Effector memory CD4-positive, alpha-beta T cell (primary cell): Measurements from ENCODE around the gene ACTA2.

Experiments used
- DNase-seq, 3 donors: peaks; one replicate each; pipeline ENCODE4 v3.0.0-alpha.2; 2020
- H3K27ac ChIP-seq: 2 replicates; pipeline ENCODE4 v1.7.0; 2013; ENCODE audit warnings: mild to moderate bottlenecking, low read length, moderate library complexity; ENCODE audit not compliant: insufficient read depth, poor library complexity, severe bottlenecking
- H3K27me3 ChIP-seq: replicated peaks from 2 replicates; pipeline ENCODE4 v1.7.0; 2013; ENCODE audit warnings: mild to moderate bottlenecking, low read length; ENCODE audit not compliant: insufficient read depth, control insufficient read depth, poor library complexity, severe bottlenecking
- H3K36me3 ChIP-seq: 2 replicates; pipeline ENCODE4 v1.7.0; 2013; ENCODE audit warnings: mild to moderate bottlenecking, low read length, moderate library complexity; ENCODE audit not compliant: control insufficient read depth, insufficient read depth
- H3K4me1 ChIP-seq: 2 replicates; pipeline ENCODE4 v1.7.0; 2013; ENCODE audit warnings: low read length, mild to moderate bottlenecking; ENCODE audit not compliant: control insufficient read depth, insufficient read depth, poor library complexity, severe bottlenecking
- H3K4me3 ChIP-seq: 2 replicates; pipeline ENCODE4 v1.7.0; 2013; ENCODE audit warnings: low read length, low read depth, mild to moderate bottlenecking; ENCODE audit not compliant: insufficient read depth, poor library complexity, severe bottlenecking
- H3K9me3 ChIP-seq: 2 replicates; pipeline ENCODE4 v1.7.0; 2013; ENCODE audit warnings: mild to moderate bottlenecking, low read length, moderate library complexity; ENCODE audit not compliant: control insufficient read depth

The ACTA2 gene

DNA sequence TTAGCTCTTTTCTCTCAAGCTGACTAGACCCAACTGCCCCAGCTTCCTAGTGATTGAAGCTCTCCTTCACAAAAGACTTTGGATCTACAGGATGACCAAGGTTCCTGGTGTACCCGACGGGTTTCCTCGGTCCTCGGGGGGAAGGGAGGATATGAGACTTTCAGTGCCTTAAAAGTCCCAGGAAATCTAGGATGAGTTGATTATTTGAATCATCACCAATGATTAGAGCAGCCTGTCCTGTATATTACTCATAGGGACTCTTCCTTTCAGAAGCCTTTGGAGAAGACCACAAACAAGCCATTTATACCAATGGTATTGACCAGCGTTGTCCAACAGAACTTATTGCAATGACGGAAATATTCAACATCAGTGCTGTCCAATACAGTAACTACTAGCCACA, 6.1 kb upstream of the ACTA2 start:
- no peak overlapping the region for H3K4me3 ChIP-seq
- H3K27me3 ChIP-seq: no peaks in the 10 kb centered on the region
- H3K27ac ChIP-seq: no peak overlapping the region
- no peaks in the 10 kb centered on the region for H3K36me3 ChIP-seq
- H3K9me3 ChIP-seq: no peaks in the 10 kb centered on the region
- H3K4me1 ChIP-seq: peaks cover 8% of the 10 kb centered on the region
- no peak for DNase-seq

DNA sequence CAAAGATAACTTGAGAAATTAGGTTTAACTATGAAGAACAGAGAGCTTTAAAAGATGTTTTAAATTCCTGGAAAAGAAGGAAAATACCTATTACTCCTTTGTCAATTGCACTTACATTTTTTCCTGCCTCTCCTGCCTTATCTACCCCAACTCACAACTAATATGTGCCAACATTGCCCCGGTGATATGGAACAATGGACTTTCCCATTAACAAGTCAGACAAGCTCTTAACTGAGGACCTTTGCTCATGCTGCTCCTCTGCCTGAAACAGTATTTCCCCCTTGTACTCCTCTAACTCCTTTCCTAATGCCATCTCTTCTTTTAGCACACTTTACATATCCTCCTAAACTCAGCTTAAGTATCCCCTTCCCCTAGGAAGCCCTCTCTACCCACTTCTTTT, 4.8 kb upstream of the ACTA2 start:
- no peak for DNase-seq
- Histone ChIP-seq H3K4me3 (no peak overlapping the region), H3K36me3 (no peaks in the 10 kb centered on the region), H3K27me3 (no peaks in the 10 kb centered on the region), H3K4me1 (peaks cover 6% of the 10 kb centered on the region), H3K9me3 (no peaks in the 10 kb centered on the region), H3K27ac (no peak overlapping the region)

DNA sequence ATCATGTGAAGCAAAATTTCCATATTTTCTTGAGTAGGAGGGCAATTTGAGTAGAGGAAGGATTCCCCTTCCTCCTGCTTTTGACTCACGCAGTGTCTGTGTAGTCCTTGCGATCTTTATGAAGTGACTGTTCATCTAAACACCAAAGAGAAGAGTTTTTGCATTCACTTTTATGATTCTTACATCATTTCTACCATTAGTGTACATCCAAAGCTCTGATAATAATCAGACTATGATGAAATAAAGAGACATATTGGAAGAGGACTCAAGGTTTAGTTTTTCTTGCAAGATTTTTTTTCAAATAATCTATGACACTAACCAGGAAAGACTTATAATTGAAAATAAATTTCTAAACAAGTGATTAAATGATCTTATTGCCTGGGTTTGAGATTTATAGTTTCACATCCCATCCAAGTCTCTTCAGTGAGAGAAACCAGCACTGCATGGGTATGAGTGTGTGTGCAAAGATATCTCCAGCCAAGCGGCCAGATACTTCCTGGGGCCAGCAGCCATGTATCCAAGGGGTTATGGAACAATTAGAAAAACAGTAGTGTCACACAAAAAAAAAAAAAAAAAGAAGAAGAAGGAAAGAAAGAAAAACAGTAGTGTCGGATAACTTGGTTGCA, 2.0 kb upstream of the ACTA2 start:
- Histone ChIP-seq H3K9me3 (no peaks in the 10 kb centered on the region), H3K27me3 (no peaks in the 10 kb centered on the region), H3K27ac (no peak overlapping the region), H3K4me3 (no peak overlapping the region), H3K36me3 (no peaks in the 10 kb centered on the region), H3K4me1 (no peaks in the 10 kb centered on the region)
- no peak for DNase-seq

DNA sequence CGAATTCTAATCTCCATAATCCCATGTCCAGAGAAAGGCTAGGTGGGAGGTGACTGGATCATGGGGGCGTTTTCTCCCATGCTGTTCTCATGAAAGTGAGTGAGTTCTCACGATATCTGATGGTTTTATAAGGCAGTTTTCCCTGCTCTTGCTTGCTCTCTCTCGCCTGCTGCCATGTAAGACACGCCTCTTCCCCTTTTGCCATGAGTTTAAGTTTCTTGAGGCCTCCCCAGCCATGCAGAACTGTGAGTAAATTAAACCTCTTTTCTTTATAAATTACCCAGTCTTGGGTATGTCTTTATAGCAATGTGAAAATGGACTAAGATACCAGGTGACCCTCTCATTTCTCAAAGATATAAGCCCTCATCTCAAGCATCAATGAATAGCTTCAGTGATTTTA, 1.1 kb upstream of the ACTA2 start:
- Histone ChIP-seq H3K27me3 (no peaks in the 10 kb centered on the region), H3K4me3 (no peak overlapping the region), H3K36me3 (no peaks in the 10 kb centered on the region), H3K27ac (no peak overlapping the region), H3K4me1 (no peaks in the 10 kb centered on the region), H3K9me3 (no peaks in the 10 kb centered on the region)
- DNase-seq: no peak

DNA sequence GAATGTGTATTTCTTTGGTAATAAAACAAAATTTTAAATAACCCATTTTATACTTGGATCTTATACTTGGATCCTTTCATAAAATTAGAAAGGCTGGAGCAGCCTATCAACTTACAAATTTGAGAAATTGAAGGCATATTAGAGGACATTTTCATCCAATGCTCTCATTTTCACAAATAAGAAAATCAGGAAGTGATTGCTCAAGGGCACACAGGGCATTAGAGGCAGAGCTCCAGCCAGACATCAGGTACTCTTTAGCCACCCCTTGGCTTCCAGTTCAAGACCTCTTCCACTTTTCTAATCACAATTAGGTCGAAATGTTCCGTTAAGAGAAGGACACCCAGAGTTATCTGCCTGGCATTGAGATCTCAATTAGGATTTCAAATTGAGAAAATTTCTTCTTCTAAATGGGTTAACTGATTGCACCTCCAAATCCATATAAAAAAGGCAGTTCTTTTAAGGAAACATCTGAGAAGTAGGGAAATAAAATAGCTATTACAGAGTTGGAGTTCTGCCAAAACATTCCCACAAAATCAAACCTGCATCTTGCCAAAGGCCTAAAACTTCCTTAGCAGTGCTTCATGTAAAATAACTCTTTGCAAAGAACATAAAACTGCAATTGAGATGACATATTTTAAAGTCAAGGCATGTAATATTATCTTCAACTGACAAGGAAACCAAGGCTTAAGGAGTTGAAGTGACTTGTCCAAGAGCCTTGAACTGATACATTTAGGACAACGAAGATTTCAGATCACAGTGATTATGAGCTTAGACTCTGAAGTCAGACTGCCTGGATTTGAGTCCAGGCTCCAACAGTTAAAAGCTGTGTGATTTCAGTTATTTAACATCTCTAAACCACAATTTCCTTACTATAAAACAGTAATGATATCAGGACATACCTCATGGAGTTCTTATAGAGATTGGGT, 2.4 kb downstream of the ACTA2 start:
- Histone ChIP-seq H3K4me1 (no peaks in the 10 kb centered on the region), H3K27ac (no peak overlapping the region), H3K4me3 (no peak overlapping the region), H3K9me3 (no peaks in the 10 kb centered on the region), H3K27me3 (no peaks in the 10 kb centered on the region), H3K36me3 (no peaks in the 10 kb centered on the region)
- DNase-seq: no peak

DNA sequence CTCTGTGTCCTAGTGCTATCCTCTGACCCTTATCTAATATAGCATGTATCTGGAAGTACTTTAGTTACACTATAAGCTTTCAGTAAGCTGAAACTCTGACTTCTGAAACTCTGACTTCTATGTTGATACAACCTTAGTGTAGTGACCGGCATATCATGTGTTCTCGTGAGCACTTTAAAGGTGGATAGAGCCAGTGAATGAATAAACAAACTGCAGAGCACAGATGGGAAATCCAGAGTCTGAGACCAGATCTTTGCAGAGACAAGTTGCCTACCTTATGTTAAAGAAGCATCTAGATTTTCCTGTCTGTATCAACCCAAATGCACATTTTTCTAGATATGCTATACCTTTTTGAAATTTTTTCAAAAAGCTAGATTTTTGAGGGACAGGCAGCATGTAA, 3.5 kb downstream of the ACTA2 start:
- H3K27me3 ChIP-seq: no peaks in the 10 kb centered on the region
- no peak overlapping the region for H3K27ac ChIP-seq
- H3K36me3 ChIP-seq: no peaks in the 10 kb centered on the region
- no peaks in the 10 kb centered on the region for H3K4me1 ChIP-seq
- DNase-seq: no peak
- H3K4me3 ChIP-seq: no peak overlapping the region
- H3K9me3 ChIP-seq: no peaks in the 10 kb centered on the region

DNA sequence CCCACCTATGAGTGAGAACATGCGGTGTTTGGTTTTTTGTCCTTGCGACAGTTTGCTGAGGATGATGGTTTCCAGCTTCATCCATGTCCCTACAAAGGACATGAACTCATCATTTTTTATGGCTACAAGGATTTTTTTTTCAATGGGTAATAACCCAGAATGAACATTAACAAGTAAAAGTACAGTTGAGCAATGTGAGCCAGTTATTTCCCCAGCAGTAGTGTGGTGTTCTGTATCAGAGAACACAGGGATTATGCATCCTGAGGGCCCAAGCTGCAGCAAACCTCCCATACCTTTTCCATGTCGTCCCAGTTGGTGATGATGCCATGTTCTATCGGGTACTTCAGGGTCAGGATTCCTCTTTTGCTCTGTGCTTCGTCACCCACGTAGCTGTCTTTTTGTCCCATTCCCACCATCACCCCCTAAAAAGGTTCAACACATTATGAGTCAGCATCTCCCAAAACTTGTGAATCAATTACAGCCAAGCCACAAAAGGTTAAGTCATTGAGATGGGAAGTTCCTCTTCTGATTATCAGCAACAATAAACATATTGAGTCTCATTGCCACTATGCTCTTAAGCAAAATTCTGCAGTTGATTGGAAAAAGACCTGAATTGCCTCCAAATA, 5.5 kb downstream of the ACTA2 start:
- H3K9me3 ChIP-seq: no peaks in the 10 kb centered on the region
- H3K27me3 ChIP-seq: no peaks in the 10 kb centered on the region
- no peak overlapping the region for H3K4me3 ChIP-seq
- no peak overlapping the region for H3K27ac ChIP-seq
- H3K4me1 ChIP-seq: no peaks in the 10 kb centered on the region
- no peaks in the 10 kb centered on the region for H3K36me3 ChIP-seq
- no peak for DNase-seq

DNA sequence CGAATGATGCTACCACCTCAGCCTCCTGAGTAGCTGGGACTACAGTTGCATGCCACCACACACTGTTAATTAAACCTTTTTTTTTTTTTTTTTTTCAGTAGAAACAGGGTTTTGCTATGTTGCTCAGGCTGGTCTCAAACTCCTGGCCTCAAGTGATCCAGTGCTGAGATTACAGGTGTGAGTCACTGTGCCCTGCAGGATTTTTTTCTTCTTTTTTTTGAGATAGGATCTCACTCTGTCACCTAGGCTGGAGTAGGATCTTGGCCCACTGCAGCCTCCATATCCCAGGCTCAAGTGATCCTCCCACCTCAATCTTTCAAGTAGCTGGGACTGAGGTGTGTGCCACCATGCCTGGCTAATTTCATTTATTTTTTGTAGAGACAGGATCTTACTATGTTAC, 6.4 kb downstream of the ACTA2 start:
- no peak for DNase-seq
- Histone ChIP-seq H3K27me3 (no peaks in the 10 kb centered on the region), H3K36me3 (no peaks in the 10 kb centered on the region), H3K9me3 (no peaks in the 10 kb centered on the region), H3K4me1 (no peaks in the 10 kb centered on the region), H3K4me3 (no peak overlapping the region), H3K27ac (no peak overlapping the region)

DNA sequence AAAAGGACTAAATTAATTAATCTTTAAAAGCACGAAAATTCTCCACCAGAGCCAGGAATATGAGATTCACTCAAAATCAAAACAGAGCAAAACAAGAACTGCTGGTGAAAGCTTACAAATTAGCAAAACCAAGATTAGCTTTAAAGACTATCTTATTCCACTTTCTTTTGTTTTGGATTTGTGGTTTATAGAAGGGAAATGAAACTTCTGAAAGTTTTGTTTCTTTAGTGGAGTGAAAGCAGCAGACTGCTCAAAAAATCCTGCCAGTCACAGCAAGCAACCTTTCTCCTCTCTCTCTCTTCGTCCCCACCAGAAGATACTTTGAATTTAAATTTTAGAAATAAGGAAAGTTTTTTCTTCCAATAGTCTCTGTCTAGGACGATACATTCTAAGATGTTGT, 7.8 kb downstream of the ACTA2 start:
- no peak overlapping the region for H3K27ac ChIP-seq
- DNase-seq: no peak
- H3K4me1 ChIP-seq: no peaks in the 10 kb centered on the region
- H3K4me3 ChIP-seq: no peak overlapping the region
- no peaks in the 10 kb centered on the region for H3K36me3 ChIP-seq
- no peaks in the 10 kb centered on the region for H3K27me3 ChIP-seq
- no peaks in the 10 kb centered on the region for H3K9me3 ChIP-seq

DNA sequence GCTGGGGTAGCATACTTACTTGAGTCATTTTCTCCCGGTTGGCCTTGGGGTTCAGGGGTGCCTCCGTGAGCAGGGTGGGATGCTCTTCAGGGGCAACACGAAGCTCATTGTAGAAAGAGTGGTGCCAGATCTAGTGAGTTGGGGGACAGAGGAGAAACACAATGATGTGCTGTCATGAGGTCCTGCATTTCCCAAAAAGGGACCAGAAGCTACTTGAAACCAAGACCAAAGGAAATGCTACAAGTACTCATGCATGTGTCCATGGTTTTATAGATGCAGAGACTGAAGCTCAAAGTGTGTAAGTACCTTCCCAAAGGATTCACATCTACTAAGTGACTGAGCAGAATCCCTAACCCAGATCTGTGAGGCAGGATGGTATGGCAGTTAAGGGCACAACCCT, 8.8 kb downstream of the ACTA2 start:
- no peak for DNase-seq
- Histone ChIP-seq H3K9me3 (no peaks in the 10 kb centered on the region), H3K36me3 (no peaks in the 10 kb centered on the region), H3K27ac (no peak overlapping the region), H3K4me3 (no peak overlapping the region), H3K27me3 (no peaks in the 10 kb centered on the region), H3K4me1 (no peaks in the 10 kb centered on the region)
